HCT116 (cell line): ENCODE results near the gene CARNS1. TPM values are rescaled to one million over a fixed set of nuclear protein-coding genes. Genes with fewer than 3 reads are reported as not detected.

Source experiments
- ATAC-seq: fragments of 200-7000 bp; cut with Tn5 transposase; 2 replicates; pipeline ENCODE4 v1.9.1; 2020; ENCODE audit warnings: mild to moderate bottlenecking, moderate library complexity
- BruUV-seq: library from RNA; stranded (reverse); fragments of 400-500 nt; replicated peaks from 2 replicates; lab custom pipeline; 2021; lab: Mats Ljungman, UMichigan
- CTCF ChIA-PET: fragments of 300-600 bp; sonication (Branson Sonifier 250); formaldehyde crosslinking; loops from one replicate; lab custom pipeline; 2021; ENCODE audit warnings: antibody characterized with exemption; lab: Charles Lee
- POLR2A ChIA-PET: fragments of 300-600, 350-600 bp; sonication (Branson Sonifier 250); formaldehyde crosslinking; loops from one replicate; lab custom pipeline; 2021; ENCODE audit warnings: antibody characterized with exemption; lab: Charles Lee
- RAD21 ChIA-PET, 2 experiments: fragments of 300-600 bp; sonication (Branson Sonifier 250); formaldehyde crosslinking; loops; one replicate each; lab custom pipeline; 2023; ENCODE audit warnings: low total read pairs in 2 of 2; ENCODE audit not compliant: uncharacterized antibody in 2 of 2, unreplicated experiment in 2 of 2, low non-redundant PET in 1 of 2; lab: Charles Lee
- DNase-seq: peaks from one replicate; pipeline ENCODE4 v3.0.0-alpha.2; 2010; ENCODE audit warnings: low read depth, low spot score
- H2AFZ ChIP-seq: fragments of 200-600 bp; shearing (Covaris generic), sonication (generic); 2 replicates; pipeline ENCODE4 v1.6.1; 2017; ENCODE audit warnings: low read depth, mixed run types, mixed read lengths, antibody characterized with exemption, low read length; ENCODE audit not compliant: poor library complexity, severe bottlenecking
- H3K27ac ChIP-seq: 2 replicates; pipeline ENCODE4 v1.5.1; 2012; ENCODE audit warnings: low read depth, low read length
- H3K27me3 ChIP-seq: fragments of 200-600 bp; sonication (generic); 2 replicates; pipeline ENCODE4 v1.6.1; 2016; ENCODE audit warnings: mixed run types, low read length, mixed read lengths; ENCODE audit not compliant: insufficient read depth
- H3K36me3 ChIP-seq, 2 experiments: fragments of 200-500 bp in 1 of 2; fragments of 200-600 bp in 1 of 2; sonication (Bioruptor generic) in 1 of 2; sonication (generic) in 1 of 2; 2 replicates each; pipeline versions ENCODE4 v1.5.1 to v1.6.1; 2014 to 2016; ENCODE audit warnings: low read length in 2 of 2, inconsistent platforms in 1 of 2, mixed read lengths in 1 of 2, mixed run types in 1 of 2; ENCODE audit not compliant: insufficient read depth in 2 of 2, control insufficient read depth in 1 of 2
- H3K4me1 ChIP-seq, 2 experiments: fragments of 200-600 bp in 1 of 2; sonication (generic) in 1 of 2; 2 replicates each; pipeline versions ENCODE4 v1.5.1 to v1.6.1; 2012 to 2017; ENCODE audit warnings: low read length in 2 of 2, inconsistent platforms in 1 of 2, mild to moderate bottlenecking in 1 of 2, mixed read lengths in 1 of 2, mixed run types in 1 of 2, moderate library complexity in 1 of 2; ENCODE audit not compliant: insufficient read depth in 2 of 2, control insufficient read depth in 1 of 2
- H3K4me2 ChIP-seq: fragments of 200-600 bp; sonication (generic); 2 replicates; pipeline ENCODE4 v1.6.1; 2017; ENCODE audit warnings: mixed run types, low read length, mixed read lengths
- H3K4me3 ChIP-seq, 2 experiments: fragments of 200-600 bp in 1 of 2; sonication (generic) in 1 of 2; replicated peaks in 1 of 2; 2 replicates each; pipeline ENCODE4 v1.5.1; 2011 to 2016; ENCODE audit warnings: low read length in 2 of 2, control low read depth in 1 of 2, low read depth in 1 of 2, mild to moderate bottlenecking in 1 of 2, mixed read lengths in 1 of 2, mixed run types in 1 of 2
- H3K79me2 ChIP-seq: fragments of 200-600 bp; sonication (generic); 2 replicates; pipeline ENCODE4 v1.6.1; 2017; ENCODE audit warnings: mild to moderate bottlenecking, mixed run types, low read length, moderate library complexity, mixed read lengths; ENCODE audit not compliant: insufficient read depth
- H3K9ac ChIP-seq: fragments of 200-600 bp; sonication (generic); 2 replicates; pipeline ENCODE4 v1.6.1; 2016; ENCODE audit warnings: low read length, mixed read lengths
- H3K9me2 ChIP-seq: fragments of 200-600 bp; sonication (generic), shearing (Covaris generic); 2 replicates; pipeline ENCODE4 v1.6.1; 2017; ENCODE audit warnings: mixed run types, mild to moderate bottlenecking, moderate library complexity; ENCODE audit not compliant: insufficient read depth
- H3K9me3 ChIP-seq, 2 experiments: fragments of 200-500 bp in 1 of 2; fragments of 200-600 bp in 1 of 2; sonication (Bioruptor generic) in 1 of 2; sonication (generic) in 1 of 2; 2 replicates each; pipeline ENCODE4 v1.6.1; 2014 to 2017; ENCODE audit warnings: low read length in 2 of 2, mixed read lengths in 2 of 2, inconsistent platforms in 1 of 2, low read depth in 1 of 2, mild to moderate bottlenecking in 1 of 2, mixed run types in 1 of 2, moderate library complexity in 1 of 2; ENCODE audit not compliant: control insufficient read depth in 1 of 2, insufficient read depth in 1 of 2
- H4K20me1 ChIP-seq: fragments of 200-600 bp; sonication (generic), shearing (Covaris generic); 2 replicates; pipeline ENCODE4 v1.6.1; 2017; ENCODE audit warnings: mixed run types, mild to moderate bottlenecking, moderate library complexity; ENCODE audit not compliant: insufficient read depth
- POLR2AphosphoS5 ChIP-seq: IDR thresholded peaks from 2 replicates; pipeline ENCODE4 v1.6.1; 2011; ENCODE audit warnings: mild to moderate bottlenecking, low read depth, low read length, moderate library complexity
- ZBTB33 ChIP-seq: IDR thresholded peaks from 2 replicates; pipeline ENCODE4 v1.6.1; 2011; ENCODE audit warnings: mild to moderate bottlenecking, low read length, moderate library complexity; ENCODE audit not compliant: insufficient replicate concordance; ENCODE audit errors: extremely low read depth
- intact Hi-C: fragments of 100-400 bp; cut with micrococcal nuclease; formaldehyde crosslinking; loops from 2 replicates; pipeline ENCODE4 v1.10.0; 2022
- total RNA-seq: library from RNA; stranded (reverse); gene quantifications from one replicate; pipeline ENCODE4 v1.2.1, GENCODE V29; 2021; ENCODE audit not compliant: unreplicated experiment

CARNS1 gene
- total RNA-seq, 1 experiment from 2014 or later: 1.0 TPM

GRCh38 chr11:67372321-67372992 is 43.0 kb upstream of the CARNS1 start:
- no TSS peak for BruUV-seq
- intact Hi-C loops: no loop called here
- ChIA-PET CTCF (interaction anchor here (5.0 to 15.5 kb wide), 2 partner anchors 9 to 16 kb away, joined by 44 to 456 read pairs; partner anchors contain the start of gene POLD4), RAD21 (interaction anchor here (0.6 to 3.3 kb wide), 2 partner anchors 10 to 111 kb away, joined by 3 to 15 read pairs; no protein-coding TSS in a partner anchor)
- peaks cover 54% of the 10 kb centered on the region for H3K79me2 ChIP-seq
- H3K9me3 ChIP-seq: no peaks in the 10 kb centered on the region
- peaks cover 44 to 81% of the 10 kb centered on the region in 2 experiments for H3K4me1 ChIP-seq
- no peak for DNase-seq
- H3K36me3 ChIP-seq: no peaks in the 10 kb centered on the region; a peak in 1 of 4 replicates
- no peaks in the 10 kb centered on the region for H3K9me2 ChIP-seq
- peak overlapping the region; percentile 100 for H3K27ac ChIP-seq
- no peak for ATAC-seq
- peak; percentile 51 for TF ChIP-seq POLR2AphosphoS5
- no peak for TF ChIP-seq ZBTB33
- TF ChIP-seq, all 23 proteins: peak for 1
- Histone ChIP-seq H3K4me2 (peak overlapping the region; percentile 88), H2AFZ (no peak overlapping the region), H3K4me3 (peak overlapping the region; percentile 64 to 83), H3K27me3 (no peaks in the 10 kb centered on the region), H4K20me1 (no peaks in the 10 kb centered on the region), H3K9ac (peak overlapping the region; percentile 100)
- POLR2A ChIA-PET: interaction anchor here (2.0 to 15.1 kb wide), 3 partner anchors 9 to 18 kb away, joined by 7 to 210 read pairs (median 15); partner anchors contain the start of gene POLD4
